HepG2 (cell line): ENCODE results near the gene TREX2. TPM values are rescaled to one million over a fixed set of nuclear protein-coding genes. Genes with fewer than 3 reads are reported as not detected.

Experiments
- ATAC-seq: fragments of 200-7000 bp; cut with Tn5 transposase; 3 replicates; pipeline ENCODE4 v1.9.1; 2020; ENCODE audit warnings: mild to moderate bottlenecking, moderate library complexity
- BruUV-seq: library from RNA; stranded (reverse); fragments of 400-500 nt; replicated peaks from 2 replicates; lab custom pipeline; 2021; lab: Mats Ljungman, UMichigan
- CTCF ChIA-PET: fragments of 300-600 bp; formaldehyde crosslinking; extraction: SDS; loops from one replicate; lab custom pipeline; 2021; ENCODE audit warnings: low total read pairs, inconsistent platforms, low intra/inter-chr PET ratio; lab: Yijun Ruan, JAX
- POLR2A ChIA-PET: fragments of 350-600 bp; sonication (Branson Sonifier 250); formaldehyde crosslinking; loops from one replicate; lab custom pipeline; 2020; ENCODE audit warnings: antibody characterized with exemption, inconsistent platforms; lab: Yijun Ruan, JAX
- DNase-seq: peaks from one replicate; pipeline ENCODE4 v3.0.0-alpha.2; 2015; ENCODE audit warnings: low spot score
- FAIRE-seq: peaks from 3 replicates; lab custom pipeline; 2011; peaks lifted over from hg19 to GRCh38; lab: Jason Lieb, UNC
- H2AFZ ChIP-seq: one replicate; pipeline ENCODE4 v1.6.1; 2011; ENCODE audit warnings: low read length, inconsistent platforms
- H3K27ac ChIP-seq: fragments of 300-600 bp; 3 replicates; pipeline ENCODE4 v1.8.0; 2011; ENCODE audit warnings: mixed run types, mild to moderate bottlenecking, mixed read lengths, low read length, inconsistent platforms; ENCODE audit not compliant: insufficient read depth; ENCODE audit errors: extremely low read length
- H3K27me3 ChIP-seq, 2 experiments: fragments of 200-600 bp in 1 of 2; 2 replicates in 1 of 2; 3 replicates in 1 of 2; pipeline versions ENCODE4 v1.6.0 to v1.8.0; 2011; ENCODE audit warnings: low read length in 2 of 2, mild to moderate bottlenecking in 2 of 2, moderate library complexity in 2 of 2, inconsistent platforms in 1 of 2; ENCODE audit not compliant: insufficient read depth in 2 of 2, control insufficient read depth in 1 of 2
- H3K36me3 ChIP-seq, 2 experiments: fragments of 200-600 bp in 1 of 2; replicated peaks in 1 of 2; 2 replicates in 1 of 2; 3 replicates in 1 of 2; pipeline versions ENCODE4 v1.5.1 to v1.8.0; 2011; ENCODE audit warnings: low read length in 2 of 2, inconsistent platforms in 1 of 2; ENCODE audit not compliant: insufficient read depth in 2 of 2, control insufficient read depth in 1 of 2
- H3K4me1 ChIP-seq: 2 replicates; pipeline ENCODE4 v1.5.1; 2012; ENCODE audit warnings: low read length, inconsistent platforms; ENCODE audit not compliant: insufficient read depth
- H3K4me2 ChIP-seq: 2 replicates; pipeline ENCODE4 v1.6.0; 2011; ENCODE audit warnings: low read depth, low read length, inconsistent platforms
- H3K4me3 ChIP-seq, 3 experiments: fragments of 200-600 bp in 1 of 3; sonication (generic), shearing (Covaris generic) in 1 of 3; replicated peaks in 1 of 3; 2 replicates each; pipeline ENCODE4 v1.5.1; 2011 to 2016; ENCODE audit warnings: low read length in 3 of 3, inconsistent platforms in 2 of 3, low read depth in 2 of 3, mild to moderate bottlenecking in 2 of 3, control low read depth in 1 of 3, mixed read lengths in 1 of 3; ENCODE audit not compliant: insufficient read depth in 1 of 3
- H3K79me2 ChIP-seq: one replicate; pipeline ENCODE4 v1.6.1; 2011; ENCODE audit warnings: low read length, inconsistent platforms; ENCODE audit not compliant: insufficient read depth
- H3K9ac ChIP-seq: 2 replicates; pipeline ENCODE4 v1.6.0; 2011; ENCODE audit warnings: mild to moderate bottlenecking, low read depth, low read length, inconsistent platforms; ENCODE audit not compliant: insufficient read depth
- H3K9me3 ChIP-seq: 2 replicates; pipeline ENCODE4 v1.5.1; 2012; ENCODE audit warnings: mild to moderate bottlenecking, low read length
- H4K20me1 ChIP-seq: 2 replicates; pipeline ENCODE4 v1.6.0; 2011; ENCODE audit warnings: inconsistent platforms, mild to moderate bottlenecking, low read length, moderate library complexity; ENCODE audit not compliant: insufficient read depth
- CBFB ChIP-seq: sonication (generic); formaldehyde crosslinking; IDR thresholded peaks from 2 replicates; pipeline ENCODE4 v1.4.0; 2020; ENCODE audit warnings: missing genetic modification reagents
- HNRNPL ChIP-seq: fragments of 200-400 bp; formaldehyde crosslinking; IDR thresholded peaks from 2 replicates; pipeline ENCODE4 v1.6.1; 2017; ENCODE audit warnings: mild to moderate bottlenecking, low read depth, low read length
- MXD4 ChIP-seq: IDR thresholded peaks from 2 replicates; pipeline ENCODE4 v1.6.1; 2016; ENCODE audit warnings: mild to moderate bottlenecking, missing biosample characterization, missing genetic modification reagents
- NBN ChIP-seq: fragments of 450-650 bp; conservative IDR thresholded peaks from 2 replicates; pipeline ENCODE4 v1.6.1; 2017
- RNF2 ChIP-seq: fragments of 450-650 bp; conservative IDR thresholded peaks from 2 replicates; pipeline ENCODE4 v1.6.1; 2016; ENCODE audit warnings: low read depth
- ZNF83 ChIP-seq: sonication (generic); formaldehyde crosslinking; IDR thresholded peaks from 2 replicates; pipeline ENCODE4 v1.4.0; 2020; ENCODE audit warnings: missing genetic modification reagents, mild to moderate bottlenecking, borderline replicate concordance
- WGBS: methylation state at CpG from one replicate; pipeline ENCODE4 v1.1.6; 2017; ENCODE audit warnings: low lambda C conversion rate; 5-methylcytosine and 5-hydroxymethylcytosine counted together
- in situ Hi-C: cut with HindIII; loops from 2 replicates; pipeline ENCODE4 v1.10.0; 2017; ENCODE audit warnings: low pct_unique_long_range_greater_than_20kb; ENCODE audit not compliant: extremely low pct_ligation_motif_present
- intact Hi-C: fragments of 100-400 bp; cut with micrococcal nuclease; formaldehyde crosslinking; loops from one replicate; pipeline ENCODE4 v1.10.0; 2022; ENCODE audit not compliant: unreplicated experiment
- polyA plus RNA-seq, 8 experiments: library from polyadenylated mRNA; depleted of rRNA in 3 of 8; stranded (reverse) in 7 of 8; unstranded in 1 of 8; fragments of >200 nt; fragmentation: Illumina TruSeq in 4 of 8; extraction: Trizol in 4 of 8; gene quantifications; 2 replicates each; pipeline versions ENCODE4 v1.2.1 to v1.2.3, GENCODE V29; 2011 to 2016; ENCODE audit warnings: low read depth in 4 of 8, missing spikeins in 1 of 8, mixed read lengths in 1 of 8; ENCODE audit not compliant: insufficient read depth in 1 of 8
- total RNA-seq, 5 experiments: library from RNA; depleted of rRNA; stranded (reverse); fragments of >200 nt; fragmentation: Illumina TruSeq; extraction: Trizol; gene quantifications; 2 replicates each; pipeline ENCODE4 v1.2.3, GENCODE V29; 2016; ENCODE audit warnings: low read depth in 1 of 5
- TF ChIP-seq, protein P1 (sequence below): sonication (generic); formaldehyde crosslinking; IDR thresholded peaks from 2 replicates; pipeline ENCODE4 v1.5.0; 2020; ENCODE audit warnings: mild to moderate bottlenecking, missing genetic modification reagents, moderate library complexity
- TF ChIP-seq, protein P2 (sequence below): sonication (generic); formaldehyde crosslinking; IDR thresholded peaks from one replicate; pipeline ENCODE4 v1.5.1; 2020; ENCODE audit warnings: mild to moderate bottlenecking, missing genetic modification reagents; ENCODE audit errors: not compliant biosample characterization
- TF ChIP-seq, protein P3 (sequence below), 2 experiments: IDR thresholded peaks; 2 replicates each; pipeline ENCODE4 v1.6.1; 2011 to 2012; ENCODE audit warnings: low read length in 2 of 2, borderline replicate concordance in 1 of 2, low read depth in 1 of 2, mild to moderate bottlenecking in 1 of 2, moderate library complexity in 1 of 2

TREX2 gene
- total and polyA plus RNA-seq, 2 of the 13 experiments (the other 11 are each of a cell fraction or from before 2014, with no cell fraction given): 0.13 to 0.18 TPM

DNA sequence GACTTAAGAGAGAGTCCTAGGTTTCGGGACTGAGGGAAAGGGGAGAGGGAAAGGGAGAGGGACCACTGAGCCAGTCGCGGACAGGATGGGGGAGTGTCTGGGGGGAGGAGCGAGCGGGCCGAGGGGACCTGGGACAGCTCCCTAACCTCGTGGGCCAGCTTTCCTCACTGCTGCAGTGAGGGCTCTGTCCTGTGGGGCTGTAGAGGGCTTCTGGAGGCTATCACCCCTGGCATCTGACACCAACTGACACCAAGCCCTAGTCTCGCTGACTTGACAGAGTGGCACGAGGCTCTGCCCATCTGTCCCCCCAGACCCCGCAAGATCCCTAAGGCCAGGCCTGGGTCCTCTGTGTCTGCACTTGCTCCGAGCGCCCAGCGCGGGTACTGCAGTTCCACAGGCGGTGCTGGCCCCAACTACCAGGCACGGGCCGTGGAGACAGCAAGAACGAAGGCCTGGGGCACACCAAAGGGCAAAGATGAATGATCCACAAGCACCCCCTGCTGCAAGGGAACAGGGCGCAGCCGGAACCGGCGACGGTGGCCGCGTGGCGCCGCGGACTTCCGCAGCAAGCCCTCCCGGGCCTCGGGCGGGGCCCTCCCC, 24.1 kb upstream of the TREX2 start:
- Histone ChIP-seq H3K4me2 (peak overlapping the region; percentile 84), H3K9ac (peak overlapping the region; percentile 71), H3K9me3 (no peaks in the 10 kb centered on the region), H3K36me3 (no peaks in the 10 kb centered on the region; a peak in 1 of 5 replicates), H3K4me1 (peaks cover 11% of the 10 kb centered on the region), H3K27me3 (no peaks in the 10 kb centered on the region; a peak in 1 of 5 replicates), H3K4me3 (peak overlapping the region; percentile 62 to 78 (median 73); a peak in 5 of 6 replicates), H2AFZ (no peak overlapping the region), H3K27ac (peak overlapping the region; percentile 54), H4K20me1 (no peaks in the 10 kb centered on the region), H3K79me2 (no peaks in the 10 kb centered on the region)
- FAIRE-seq (no peak), DNase-seq (no peak), ATAC-seq (peak; percentile 67)
- BruUV-seq: no TSS peak
- CTCF ChIA-PET: interaction anchor here (2.5 kb wide), 1 partner anchor 38 kb away, joined by 17 read pairs; no protein-coding TSS in a partner anchor
- in situ Hi-C loops: loop anchor here (5.0 kb wide), 1 partner anchor 37 kb away; no protein-coding TSS in a partner anchor
- WGBS: 0% methylated on average over 3 of the region's 32 CpGs
- intact Hi-C loops: no loop called here
- POLR2A ChIA-PET: interaction anchor here (1.0 to 2.0 kb wide), 3 partner anchors 19 to 153 kb away, joined by 3 to 10 read pairs (median 9); no protein-coding TSS in a partner anchor
- TF ChIP-seq ZNF83 (CRISPR knock-in tag): 0 out of 2 replicates have a peak, but pooled peaks have one; percentile 34
- 0 out of 2 replicates have a peak, but pooled peaks have one; percentile 49 for TF ChIP-seq RNF2
- TF ChIP-seq HNRNPL: no peak
- TF ChIP-seq NBN: no peak
- TF ChIP-seq, protein P1, sequence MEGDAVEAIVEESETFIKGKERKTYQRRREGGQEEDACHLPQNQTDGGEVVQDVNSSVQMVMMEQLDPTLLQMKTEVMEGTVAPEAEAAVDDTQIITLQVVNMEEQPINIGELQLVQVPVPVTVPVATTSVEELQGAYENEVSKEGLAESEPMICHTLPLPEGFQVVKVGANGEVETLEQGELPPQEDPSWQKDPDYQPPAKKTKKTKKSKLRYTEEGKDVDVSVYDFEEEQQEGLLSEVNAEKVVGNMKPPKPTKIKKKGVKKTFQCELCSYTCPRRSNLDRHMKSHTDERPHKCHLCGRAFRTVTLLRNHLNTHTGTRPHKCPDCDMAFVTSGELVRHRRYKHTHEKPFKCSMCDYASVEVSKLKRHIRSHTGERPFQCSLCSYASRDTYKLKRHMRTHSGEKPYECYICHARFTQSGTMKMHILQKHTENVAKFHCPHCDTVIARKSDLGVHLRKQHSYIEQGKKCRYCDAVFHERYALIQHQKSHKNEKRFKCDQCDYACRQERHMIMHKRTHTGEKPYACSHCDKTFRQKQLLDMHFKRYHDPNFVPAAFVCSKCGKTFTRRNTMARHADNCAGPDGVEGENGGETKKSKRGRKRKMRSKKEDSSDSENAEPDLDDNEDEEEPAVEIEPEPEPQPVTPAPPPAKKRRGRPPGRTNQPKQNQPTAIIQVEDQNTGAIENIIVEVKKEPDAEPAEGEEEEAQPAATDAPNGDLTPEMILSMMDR (CRISPR knock-in tag): peak; percentile 34
- TF ChIP-seq, protein P2, sequence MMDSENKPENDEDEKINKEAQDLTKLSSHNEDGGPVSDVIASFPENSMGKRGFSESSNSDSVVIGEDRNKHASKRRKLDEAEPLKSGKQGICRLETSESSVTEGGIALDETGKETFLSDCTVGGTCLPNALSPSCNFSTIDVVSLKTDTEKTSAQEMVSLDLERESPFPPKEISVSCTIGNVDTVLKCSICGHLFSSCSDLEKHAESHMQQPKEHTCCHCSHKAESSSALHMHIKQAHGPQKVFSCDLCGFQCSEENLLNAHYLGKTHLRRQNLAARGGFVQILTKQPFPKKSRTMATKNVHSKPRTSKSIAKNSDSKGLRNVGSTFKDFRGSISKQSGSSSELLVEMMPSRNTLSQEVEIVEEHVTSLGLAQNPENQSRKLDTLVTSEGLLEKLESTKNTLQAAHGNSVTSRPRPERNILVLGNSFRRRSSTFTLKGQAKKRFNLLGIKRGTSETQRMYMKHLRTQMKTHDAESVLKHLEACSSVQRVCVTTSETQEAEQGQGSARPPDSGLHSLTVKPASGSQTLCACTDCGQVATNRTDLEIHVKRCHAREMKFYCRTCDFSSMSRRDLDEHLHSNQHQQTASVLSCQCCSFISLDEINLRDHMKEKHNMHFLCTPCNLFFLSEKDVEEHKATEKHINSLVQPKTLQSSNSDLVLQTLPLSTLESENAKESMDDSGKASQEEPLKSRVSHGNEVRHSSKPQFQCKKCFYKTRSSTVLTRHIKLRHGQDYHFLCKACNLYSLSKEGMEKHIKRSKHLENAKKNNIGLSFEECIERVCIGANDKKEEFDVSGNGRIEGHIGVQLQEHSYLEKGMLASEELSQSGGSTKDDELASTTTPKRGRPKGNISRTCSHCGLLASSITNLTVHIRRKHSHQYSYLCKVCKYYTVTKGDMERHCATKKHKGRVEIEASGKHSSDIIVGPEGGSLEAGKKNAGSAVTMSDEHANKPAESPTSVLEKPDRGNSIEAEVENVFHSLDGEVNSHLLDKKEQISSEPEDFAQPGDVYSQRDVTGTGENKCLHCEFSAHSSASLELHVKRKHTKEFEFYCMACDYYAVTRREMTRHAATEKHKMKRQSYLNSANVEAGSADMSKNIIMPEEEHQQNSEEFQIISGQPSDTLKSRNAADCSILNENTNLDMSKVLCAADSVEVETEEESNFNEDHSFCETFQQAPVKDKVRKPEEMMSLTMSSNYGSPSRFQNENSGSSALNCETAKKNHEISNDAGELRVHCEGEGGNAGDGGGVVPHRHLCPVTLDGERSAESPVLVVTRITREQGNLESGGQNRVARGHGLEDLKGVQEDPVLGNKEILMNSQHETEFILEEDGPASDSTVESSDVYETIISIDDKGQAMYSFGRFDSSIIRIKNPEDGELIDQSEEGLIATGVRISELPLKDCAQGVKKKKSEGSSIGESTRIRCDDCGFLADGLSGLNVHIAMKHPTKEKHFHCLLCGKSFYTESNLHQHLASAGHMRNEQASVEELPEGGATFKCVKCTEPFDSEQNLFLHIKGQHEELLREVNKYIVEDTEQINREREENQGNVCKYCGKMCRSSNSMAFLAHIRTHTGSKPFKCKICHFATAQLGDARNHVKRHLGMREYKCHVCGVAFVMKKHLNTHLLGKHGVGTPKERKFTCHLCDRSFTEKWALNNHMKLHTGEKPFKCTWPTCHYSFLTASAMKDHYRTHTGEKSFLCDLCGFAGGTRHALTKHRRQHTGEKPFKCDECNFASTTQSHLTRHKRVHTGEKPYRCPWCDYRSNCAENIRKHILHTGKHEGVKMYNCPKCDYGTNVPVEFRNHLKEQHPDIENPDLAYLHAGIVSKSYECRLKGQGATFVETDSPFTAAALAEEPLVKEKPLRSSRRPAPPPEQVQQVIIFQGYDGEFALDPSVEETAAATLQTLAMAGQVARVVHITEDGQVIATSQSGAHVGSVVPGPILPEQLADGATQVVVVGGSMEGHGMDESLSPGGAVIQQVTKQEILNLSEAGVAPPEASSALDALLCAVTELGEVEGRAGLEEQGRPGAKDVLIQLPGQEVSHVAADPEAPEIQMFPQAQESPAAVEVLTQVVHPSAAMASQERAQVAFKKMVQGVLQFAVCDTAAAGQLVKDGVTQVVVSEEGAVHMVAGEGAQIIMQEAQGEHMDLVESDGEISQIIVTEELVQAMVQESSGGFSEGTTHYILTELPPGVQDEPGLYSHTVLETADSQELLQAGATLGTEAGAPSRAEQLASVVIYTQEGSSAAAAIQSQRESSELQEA (CRISPR knock-in tag): no peak
- TF ChIP-seq, protein P3, sequence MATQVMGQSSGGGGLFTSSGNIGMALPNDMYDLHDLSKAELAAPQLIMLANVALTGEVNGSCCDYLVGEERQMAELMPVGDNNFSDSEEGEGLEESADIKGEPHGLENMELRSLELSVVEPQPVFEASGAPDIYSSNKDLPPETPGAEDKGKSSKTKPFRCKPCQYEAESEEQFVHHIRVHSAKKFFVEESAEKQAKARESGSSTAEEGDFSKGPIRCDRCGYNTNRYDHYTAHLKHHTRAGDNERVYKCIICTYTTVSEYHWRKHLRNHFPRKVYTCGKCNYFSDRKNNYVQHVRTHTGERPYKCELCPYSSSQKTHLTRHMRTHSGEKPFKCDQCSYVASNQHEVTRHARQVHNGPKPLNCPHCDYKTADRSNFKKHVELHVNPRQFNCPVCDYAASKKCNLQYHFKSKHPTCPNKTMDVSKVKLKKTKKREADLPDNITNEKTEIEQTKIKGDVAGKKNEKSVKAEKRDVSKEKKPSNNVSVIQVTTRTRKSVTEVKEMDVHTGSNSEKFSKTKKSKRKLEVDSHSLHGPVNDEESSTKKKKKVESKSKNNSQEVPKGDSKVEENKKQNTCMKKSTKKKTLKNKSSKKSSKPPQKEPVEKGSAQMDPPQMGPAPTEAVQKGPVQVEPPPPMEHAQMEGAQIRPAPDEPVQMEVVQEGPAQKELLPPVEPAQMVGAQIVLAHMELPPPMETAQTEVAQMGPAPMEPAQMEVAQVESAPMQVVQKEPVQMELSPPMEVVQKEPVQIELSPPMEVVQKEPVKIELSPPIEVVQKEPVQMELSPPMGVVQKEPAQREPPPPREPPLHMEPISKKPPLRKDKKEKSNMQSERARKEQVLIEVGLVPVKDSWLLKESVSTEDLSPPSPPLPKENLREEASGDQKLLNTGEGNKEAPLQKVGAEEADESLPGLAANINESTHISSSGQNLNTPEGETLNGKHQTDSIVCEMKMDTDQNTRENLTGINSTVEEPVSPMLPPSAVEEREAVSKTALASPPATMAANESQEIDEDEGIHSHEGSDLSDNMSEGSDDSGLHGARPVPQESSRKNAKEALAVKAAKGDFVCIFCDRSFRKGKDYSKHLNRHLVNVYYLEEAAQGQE (IDR thresholded peaks at IDR 0.05; ENCODE audit: borderline replicate concordance in 1 of 2, low read depth in 1 of 2, low read length in 2 of 2): peak in 1 of 2 experiments; percentile 78; a peak in 2 of 4 replicates
- TF ChIP-seq CBFB (CRISPR knock-in tag): no peak
- peak; percentile 56; the same call in 1 of the 2 replicates for TF ChIP-seq MXD4 (CRISPR knock-in tag)
